A549 (cell line): ENCODE data around the gene ZCCHC24.

Source experiments
- BHLHE40 ChIP-seq: IDR thresholded peaks from 2 replicates; pipeline ENCODE4 v1.6.1; 2012; ENCODE audit warnings: low read depth, low read length, inconsistent platforms
- CTCF ChIP-seq: fragments of >200 bp; sonication (Bioruptor Twin); formaldehyde crosslinking; IDR thresholded peaks from 3 replicates; pipeline ENCODE4 v1.5.1; 2016
- EP300 ChIP-seq, 2 experiments: fragments of >200 bp; sonication (Bioruptor Twin); formaldehyde crosslinking; IDR thresholded peaks; 2 replicates in 1 of 2; 3 replicates in 1 of 2; pipeline ENCODE4 v1.6.1; 2016 to 2017

- TF ChIP-seq EP300 (IDR thresholded peaks at IDR 0.05) (no peak), CTCF (no peak), BHLHE40 (no peak)
Observed at GRCh38 chr10:79380946-79381721, 64.3 kb downstream of the ZCCHC24 start.
